ENCODE data around the gene SMCO2.

DNA sequence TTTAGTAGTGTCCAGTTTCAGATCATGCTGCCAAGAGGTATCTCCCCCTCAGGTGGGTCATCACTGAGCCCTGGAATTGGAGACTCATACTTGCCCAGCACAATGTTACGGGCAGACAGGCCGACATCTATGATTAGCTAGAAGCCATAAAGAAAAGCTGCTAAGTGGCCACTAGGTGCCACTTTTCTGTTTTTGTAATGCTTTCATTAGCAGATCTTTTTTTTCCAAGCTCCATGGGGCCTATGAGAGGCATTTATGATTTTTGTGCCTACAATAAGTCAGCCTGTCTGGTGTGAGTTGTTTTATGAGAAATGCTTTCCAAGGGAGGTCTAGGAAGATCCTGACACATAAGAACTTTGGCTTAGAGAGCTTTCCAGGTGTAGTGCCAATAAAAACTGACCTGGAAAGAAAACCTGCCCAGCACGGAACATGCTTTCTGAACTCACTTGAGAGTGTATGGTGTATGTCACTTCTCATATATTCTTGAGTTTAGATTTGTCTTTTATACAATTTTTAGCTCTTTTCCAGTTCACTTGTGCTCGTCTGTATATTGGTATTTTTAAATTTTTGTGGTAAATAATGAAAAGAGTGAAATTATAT, 21.8 kb upstream of the SMCO2 start:
- no peak for TF ChIP-seq GATA2 (IDR thresholded peaks at IDR 0.05; ENCODE audit: low read depth, low read length)
- TF ChIP-seq GATA3 (IDR thresholded peaks at IDR 0.05; ENCODE audit: low read depth, low read length): no peak
